Stimulated activated effector memory CD8-positive, alpha-beta T cell treated with anti-CD3 and anti-CD28 coated beads, Interleukin-12 subunit alpha, Interleukin-12 subunit beta, amount 100 ng/mL, for 72 hours (primary cell): ENCODE results near the gene TOPAZ1.

Experiments
- ATAC-seq: fragments of 150-1000 bp; cut with Tn5 transposase; 2 replicates; pipeline ENCODE4 v1.10.0; 2021
- DNase-seq, 2 donors: peaks; one replicate each; pipeline ENCODE4 v3.0.0; 2021 to 2022; ENCODE audit warnings: low spot score in 2 of 2
- H3K27ac Mint-ChIP-seq: one replicate; pipeline ENCODE4 v1.8.0; 2022; ENCODE audit warnings: mild to moderate bottlenecking, mixed read lengths
- H3K36me3 Mint-ChIP-seq: one replicate; pipeline ENCODE4 v1.8.0; 2022; ENCODE audit warnings: mild to moderate bottlenecking, mixed read lengths
- H3K4me1 Mint-ChIP-seq: one replicate; pipeline ENCODE4 v1.8.0; 2022; ENCODE audit warnings: mixed read lengths
- H3K4me3 Mint-ChIP-seq: one replicate; pipeline ENCODE4 v1.8.0; 2022; ENCODE audit warnings: mild to moderate bottlenecking, mixed read lengths
- H3K9me3 Mint-ChIP-seq: one replicate; pipeline ENCODE4 v1.8.0; 2022; ENCODE audit warnings: mixed read lengths

The TOPAZ1 gene

GRCh38 chr3:44241706-44242105 lies at the start of gene TOPAZ1:
Gene TOPAZ1, plus strand, starts transcription at chr3:44241886. Its CDS starts 168 bp downstream, at chr3:44242054.
- H3K36me3 Mint-ChIP-seq: no peaks in the 10 kb centered on the region
- ATAC-seq: no peak
- H3K4me3 Mint-ChIP-seq: no peak within 1 kb of the TSS
- no peak for DNase-seq
- H3K9me3 Mint-ChIP-seq: no peaks in the 10 kb centered on the region
- H3K4me1 Mint-ChIP-seq: no peaks in the 10 kb centered on the region
- no peak within 1 kb of the TSS for H3K27ac Mint-ChIP-seq

- ATAC-seq: peak; percentile 80
- Mint-ChIP-seq H3K4me3 (no peak overlapping the region), H3K27ac (no peak overlapping the region), H3K9me3 (no peaks in the 10 kb centered on the region), H3K4me1 (no peaks in the 10 kb centered on the region), H3K36me3 (no peaks in the 10 kb centered on the region)
- DNase-seq: peak; percentile 48 to 74
These were observed 43.1 kb upstream of the TOPAZ1 start for GRCh38 chr3:44198284-44199269.

GRCh38 chr3:44206261-44206660 lies 35.4 kb upstream of the TOPAZ1 start:
- H3K4me1 Mint-ChIP-seq: no peaks in the 10 kb centered on the region
- no peak overlapping the region for H3K27ac Mint-ChIP-seq
- H3K9me3 Mint-ChIP-seq: no peaks in the 10 kb centered on the region
- H3K36me3 Mint-ChIP-seq: no peaks in the 10 kb centered on the region
- H3K4me3 Mint-ChIP-seq: no peak overlapping the region
- ATAC-seq: no peak
- no peak for DNase-seq

GRCh38 chr3:44206862-44207652 lies 34.6 kb upstream of the TOPAZ1 start:
- no peak overlapping the region for H3K4me3 Mint-ChIP-seq
- DNase-seq (no peak), ATAC-seq (no peak)
- no peaks in the 10 kb centered on the region for H3K9me3 Mint-ChIP-seq
- H3K36me3 Mint-ChIP-seq: no peaks in the 10 kb centered on the region
- no peaks in the 10 kb centered on the region for H3K4me1 Mint-ChIP-seq
- no peak overlapping the region for H3K27ac Mint-ChIP-seq

GRCh38 chr3:44208086-44208485 lies 33.6 kb upstream of the TOPAZ1 start:
- ATAC-seq (no peak), DNase-seq (no peak)
- no peak overlapping the region for H3K27ac Mint-ChIP-seq
- H3K4me1 Mint-ChIP-seq: no peaks in the 10 kb centered on the region
- no peaks in the 10 kb centered on the region for H3K36me3 Mint-ChIP-seq
- no peaks in the 10 kb centered on the region for H3K9me3 Mint-ChIP-seq
- no peak overlapping the region for H3K4me3 Mint-ChIP-seq

GRCh38 chr3:44208568-44208967 lies 33.1 kb upstream of the TOPAZ1 start:
- ATAC-seq (no peak), DNase-seq (no peak)
- Mint-ChIP-seq H3K4me3 (no peak overlapping the region), H3K9me3 (no peaks in the 10 kb centered on the region), H3K4me1 (no peaks in the 10 kb centered on the region), H3K36me3 (no peaks in the 10 kb centered on the region), H3K27ac (no peak overlapping the region)

GRCh38 chr3:44210967-44211366 lies 30.7 kb upstream of the TOPAZ1 start:
- no peak for DNase-seq
- Mint-ChIP-seq H3K9me3 (peaks cover 3% of the 10 kb centered on the region), H3K4me1 (no peaks in the 10 kb centered on the region), H3K4me3 (no peak overlapping the region), H3K36me3 (no peaks in the 10 kb centered on the region), H3K27ac (no peak overlapping the region)
- no peak for ATAC-seq

- Mint-ChIP-seq H3K4me3 (no peak overlapping the region), H3K27ac (no peak overlapping the region), H3K36me3 (no peaks in the 10 kb centered on the region), H3K9me3 (no peaks in the 10 kb centered on the region), H3K4me1 (no peaks in the 10 kb centered on the region)
- ATAC-seq (no peak), DNase-seq (no peak)
These were observed 19.3 kb upstream of the TOPAZ1 start for GRCh38 chr3:44222337-44222736.

GRCh38 chr3:44223299-44223698 lies 18.4 kb upstream of the TOPAZ1 start:
- H3K36me3 Mint-ChIP-seq: no peaks in the 10 kb centered on the region

GRCh38 chr3:44224131-44224530 lies 17.6 kb upstream of the TOPAZ1 start:
- no peaks in the 10 kb centered on the region for H3K9me3 Mint-ChIP-seq
- no peak for DNase-seq
- no peak overlapping the region for H3K27ac Mint-ChIP-seq
- no peak for ATAC-seq
- H3K4me3 Mint-ChIP-seq: no peak overlapping the region
- H3K36me3 Mint-ChIP-seq: no peaks in the 10 kb centered on the region
- no peaks in the 10 kb centered on the region for H3K4me1 Mint-ChIP-seq

More at GRCh38 chr3:44223299-44223698, 18.4 kb upstream of the TOPAZ1 start:
- DNase-seq: no peak
- Mint-ChIP-seq H3K9me3 (no peaks in the 10 kb centered on the region), H3K4me1 (no peaks in the 10 kb centered on the region), H3K4me3 (no peak overlapping the region), H3K27ac (no peak overlapping the region)
- no peak for ATAC-seq

- H3K4me3 Mint-ChIP-seq: no peak overlapping the region
- no peaks in the 10 kb centered on the region for H3K36me3 Mint-ChIP-seq
- no peaks in the 10 kb centered on the region for H3K4me1 Mint-ChIP-seq
- ATAC-seq (no peak), DNase-seq (no peak)
- H3K9me3 Mint-ChIP-seq: no peaks in the 10 kb centered on the region
- no peak overlapping the region for H3K27ac Mint-ChIP-seq
These were observed 15.1 kb upstream of the TOPAZ1 start for GRCh38 chr3:44226573-44226972.

GRCh38 chr3:44227632-44228031 lies 14.1 kb upstream of the TOPAZ1 start:
- Mint-ChIP-seq H3K4me1 (no peaks in the 10 kb centered on the region), H3K27ac (no peak overlapping the region), H3K36me3 (no peaks in the 10 kb centered on the region), H3K4me3 (no peak overlapping the region), H3K9me3 (no peaks in the 10 kb centered on the region)
- DNase-seq (no peak), ATAC-seq (no peak)

GRCh38 chr3:44228900-44229299 lies 12.8 kb upstream of the TOPAZ1 start:
- Mint-ChIP-seq H3K36me3 (no peaks in the 10 kb centered on the region), H3K4me3 (no peak overlapping the region), H3K27ac (no peak overlapping the region), H3K4me1 (no peaks in the 10 kb centered on the region), H3K9me3 (no peaks in the 10 kb centered on the region)
- no peak for ATAC-seq
- DNase-seq: no peak

- no peaks in the 10 kb centered on the region for H3K4me1 Mint-ChIP-seq
- DNase-seq (no peak), ATAC-seq (peak; percentile 36)
- H3K27ac Mint-ChIP-seq: no peak overlapping the region
- no peaks in the 10 kb centered on the region for H3K9me3 Mint-ChIP-seq
- no peak overlapping the region for H3K4me3 Mint-ChIP-seq
- H3K36me3 Mint-ChIP-seq: no peaks in the 10 kb centered on the region
These were observed 9.3 kb upstream of the TOPAZ1 start for GRCh38 chr3:44232407-44232806.

GRCh38 chr3:44234648-44235268 lies 6.9 kb upstream of the TOPAZ1 start:
- Mint-ChIP-seq H3K4me3 (no peak overlapping the region), H3K4me1 (no peaks in the 10 kb centered on the region), H3K9me3 (no peaks in the 10 kb centered on the region), H3K36me3 (no peaks in the 10 kb centered on the region), H3K27ac (no peak overlapping the region)
- no peak for DNase-seq
- ATAC-seq: no peak
